NCI-H2107 (cell line): ENCODE measurements around the gene TBC1D2B.
A peak's percentile ranks its signal among the peaks of the same experiment; 100 is the strongest.
"Not testable (repeated sequence)": the region's sequence is repeated elsewhere in the genome, so short reads cannot be mapped to it uniquely, and the experiment has no call there.

Experiments
- DNase-seq: peaks from one replicate; lab custom pipeline; 2025; lab: John Stamatoyannopoulos, UW

TBC1D2B gene

GRCh38 chr15:78003539-78004008 lies 73.9 kb downstream of the TBC1D2B start:
- no peak for DNase-seq

- no peak for DNase-seq
These were observed 74.5 kb downstream of the TBC1D2B start for GRCh38 chr15:78002996-78003395.

- DNase-seq, result no peak
These were observed 75.9 kb downstream of the TBC1D2B start for GRCh38 chr15:78001656-78002055.

GRCh38 chr15:78000927-78001249 lies 76.6 kb downstream of the TBC1D2B start:
- no peak for DNase-seq

DNA sequence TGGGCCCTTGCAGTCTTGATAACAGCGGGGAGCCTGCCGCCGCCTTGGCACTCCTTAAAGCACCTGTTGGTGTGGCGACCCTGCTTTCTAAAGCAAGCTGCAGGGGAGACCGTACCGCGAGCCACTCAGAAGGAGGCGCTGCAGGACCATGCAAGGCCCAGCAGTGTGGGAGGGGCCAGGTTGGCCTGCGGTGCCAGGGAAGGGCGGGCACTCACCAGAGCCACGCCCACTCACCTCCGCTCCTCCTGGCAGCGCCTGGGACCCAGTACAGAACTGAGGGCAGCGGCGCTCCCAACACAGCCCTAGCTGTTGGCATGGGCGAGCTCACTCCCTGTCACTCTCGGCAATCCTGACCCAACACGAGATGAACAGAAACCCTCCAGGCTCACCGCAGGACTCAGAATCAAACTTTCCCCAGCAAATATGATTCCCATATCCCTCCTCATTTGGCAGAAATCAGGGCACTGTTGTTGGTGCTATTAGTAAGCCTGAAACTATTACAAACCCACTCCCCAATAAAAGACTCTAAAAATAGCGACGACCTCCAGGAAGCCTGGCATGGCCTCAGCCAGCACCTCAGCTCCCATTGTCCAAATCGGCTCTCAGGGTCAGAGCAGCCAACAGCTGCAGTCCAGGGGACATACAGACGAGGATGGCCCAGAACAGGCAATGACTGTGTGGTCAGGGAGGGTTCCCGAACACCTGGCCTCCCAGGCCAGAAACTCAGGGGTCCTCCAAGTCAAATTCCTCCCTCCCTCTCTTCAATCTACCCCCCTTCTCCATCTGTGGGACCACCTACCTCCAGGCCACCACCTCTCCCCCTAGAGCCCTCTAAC lies 77.2 kb downstream of the TBC1D2B start:
- DNase-seq, result peak; percentile 24

DNA sequence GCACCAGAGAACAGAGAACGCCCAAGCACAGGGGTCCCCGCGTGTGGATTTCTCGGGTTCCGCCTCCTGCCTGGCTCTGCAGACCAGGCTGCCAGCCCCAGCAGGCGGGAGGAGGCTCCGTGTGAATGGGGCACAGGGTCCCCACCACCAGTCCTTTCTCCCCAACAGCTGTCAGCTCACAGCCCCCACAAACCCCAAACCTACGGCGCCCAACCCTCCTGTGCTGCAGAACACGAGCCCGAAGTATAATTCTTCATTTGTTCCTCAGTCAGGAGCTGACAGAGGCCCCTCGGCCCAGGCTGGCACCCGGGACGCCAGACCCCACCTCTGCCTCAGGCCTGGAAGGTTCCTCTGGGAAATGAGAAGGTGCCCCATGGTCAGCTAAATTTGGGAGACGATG lies 78.0 kb downstream of the TBC1D2B start:
- DNase-seq, result no peak

- no peak for DNase-seq
These were observed 78.9 kb downstream of the TBC1D2B start for GRCh38 chr15:77998592-77998991.

GRCh38 chr15:77997761-77998554 lies 79.6 kb downstream of the TBC1D2B start:
- not testable (repeated sequence) for DNase-seq

DNA sequence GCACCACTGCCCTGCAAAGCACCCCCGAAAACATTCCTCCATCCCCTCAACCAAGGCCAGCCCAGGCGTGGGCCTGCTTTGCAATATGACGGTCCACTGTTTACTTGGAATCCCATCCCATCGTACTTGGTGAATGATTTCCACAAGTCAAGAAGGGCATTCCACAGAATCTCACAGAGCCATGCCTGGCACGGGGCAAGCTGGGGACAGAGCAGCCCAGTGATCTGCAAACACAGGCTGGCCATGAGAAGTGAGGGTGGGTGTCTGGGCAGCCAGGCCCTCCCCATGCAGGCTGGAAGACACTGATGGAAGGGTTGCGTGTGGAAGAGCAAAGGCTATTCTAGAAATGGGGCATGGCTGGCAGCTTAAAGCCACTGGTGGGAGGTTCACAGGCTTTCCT lies 80.3 kb downstream of the TBC1D2B start:
- DNase-seq, result not testable (repeated sequence)

GRCh38 chr15:77996713-77997171 lies 80.8 kb downstream of the TBC1D2B start:
- DNase-seq, result not testable (repeated sequence)

GRCh38 chr15:77996226-77996625 lies 81.3 kb downstream of the TBC1D2B start:
- not testable (repeated sequence) for DNase-seq

- not testable (repeated sequence) for DNase-seq
These were observed 82.0 kb downstream of the TBC1D2B start for GRCh38 chr15:77995537-77995918.

DNA sequence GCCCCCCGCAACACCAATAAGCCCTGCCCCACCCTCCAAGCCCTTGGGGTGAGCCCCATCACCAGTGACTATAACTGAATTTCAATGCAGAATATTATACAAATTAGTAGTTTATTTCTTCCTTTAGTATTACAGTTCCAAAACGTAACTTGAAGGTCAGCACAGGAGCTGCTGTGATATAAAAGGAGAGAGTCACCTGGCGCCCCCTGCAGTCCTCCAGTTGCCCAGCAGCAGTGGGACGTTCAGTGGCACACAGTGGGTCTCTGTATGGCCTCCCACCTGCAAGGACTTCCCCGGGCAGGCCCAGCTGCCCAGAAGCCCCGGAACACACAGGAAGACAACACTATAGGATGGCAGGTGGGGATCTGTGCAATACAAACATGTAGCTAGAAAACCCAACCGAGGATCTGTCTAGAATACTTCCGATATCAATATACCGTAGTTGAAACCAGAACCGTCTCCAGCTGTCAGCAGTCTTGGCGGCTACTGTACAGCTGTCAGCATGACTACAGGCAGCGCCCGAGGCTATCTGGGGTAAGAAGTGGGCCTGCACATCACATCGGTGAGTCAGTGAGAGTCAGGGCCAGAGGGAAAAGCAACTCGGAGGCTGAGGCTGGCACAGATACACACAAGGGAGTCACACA lies 82.5 kb downstream of the TBC1D2B start:
- DNase-seq, result not testable (repeated sequence)

DNA sequence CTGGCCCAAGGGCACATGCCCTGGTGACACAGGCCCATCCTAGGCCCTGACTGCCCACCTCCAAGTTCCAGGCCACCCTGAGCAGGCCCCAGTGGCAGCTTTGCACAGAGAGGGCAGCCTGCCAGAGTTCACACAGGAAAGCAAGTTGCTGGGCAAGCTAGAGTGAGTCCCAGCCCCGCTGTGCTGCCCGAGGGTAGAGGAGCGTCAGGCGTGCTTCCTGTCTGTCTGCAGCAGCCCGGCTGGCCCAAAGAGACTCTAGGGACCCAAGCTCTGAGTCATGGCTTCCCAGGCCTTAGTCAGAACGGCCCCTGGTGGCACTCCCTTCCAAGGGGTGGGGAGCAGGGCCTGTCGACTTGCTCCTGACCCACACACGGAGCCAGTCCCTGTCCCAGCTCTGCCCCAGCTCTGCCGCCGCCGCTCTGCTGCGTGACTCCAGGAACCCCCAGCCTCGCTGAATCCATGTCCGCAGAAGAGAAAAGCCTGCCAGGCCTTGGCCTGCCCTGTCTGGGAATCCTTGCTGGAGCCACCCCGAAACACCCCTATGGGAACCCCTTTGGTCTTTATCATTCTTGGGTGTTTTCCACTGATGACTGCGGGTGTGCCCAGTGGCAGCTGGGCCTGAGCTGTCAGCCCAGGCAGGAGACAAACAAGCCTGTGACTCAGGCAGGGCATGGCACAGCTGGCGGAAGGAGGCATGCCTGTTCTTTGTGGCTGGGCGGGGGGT lies 83.4 kb downstream of the TBC1D2B start:
- not testable (repeated sequence) for DNase-seq

GRCh38 chr15:77993374-77993911 lies 84.1 kb downstream of the TBC1D2B start:
- DNase-seq, result no peak

DNA sequence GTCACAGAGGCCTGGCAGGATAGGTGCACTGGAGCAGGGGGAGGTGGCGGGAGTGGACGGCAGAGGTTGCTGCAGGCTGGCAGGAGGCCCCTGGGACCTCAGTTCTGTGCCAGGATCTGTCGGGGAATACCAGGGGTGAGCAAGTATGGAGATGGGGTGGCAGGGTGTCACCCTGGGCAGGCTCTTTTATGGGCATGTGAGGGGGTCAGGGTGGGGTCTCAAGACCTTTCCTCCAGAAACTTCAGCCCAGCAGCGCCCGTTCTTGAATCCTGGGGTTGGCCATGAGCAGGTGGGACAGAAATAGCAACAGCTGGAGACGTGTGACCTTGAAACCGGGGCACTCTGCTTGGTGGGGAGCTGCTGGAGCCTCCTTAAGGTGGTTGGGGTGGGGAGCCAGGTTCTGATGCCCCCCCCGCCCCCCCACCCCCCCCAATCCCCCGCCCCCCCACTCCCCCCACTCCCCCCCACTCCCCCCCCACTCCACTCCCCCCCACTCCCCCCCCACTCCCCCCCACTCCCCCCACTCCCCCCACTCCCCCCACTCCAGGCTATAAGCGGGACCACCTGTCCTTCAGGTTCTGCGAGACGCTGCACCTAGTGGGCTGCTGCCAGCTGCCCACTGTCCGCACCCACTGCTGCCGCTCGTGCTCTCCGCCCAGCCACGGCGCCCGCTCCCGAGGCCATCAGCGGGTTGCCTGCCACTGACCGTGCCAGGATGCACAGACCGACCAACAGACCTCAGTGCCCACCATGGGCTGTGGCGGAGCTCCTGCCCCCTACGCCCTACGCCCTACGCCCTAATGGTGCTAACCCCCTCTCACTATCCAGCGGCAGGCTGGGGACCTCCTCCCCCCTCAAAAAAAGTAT lies 84.9 kb downstream of the TBC1D2B start:
- no peak for DNase-seq

GRCh38 chr15:77991658-77992201 lies 85.8 kb downstream of the TBC1D2B start:
- not testable (repeated sequence) for DNase-seq

GRCh38 chr15:77991029-77991406 lies 86.5 kb downstream of the TBC1D2B start:
- DNase-seq, result no peak

GRCh38 chr15:77989296-77990143 lies 88.0 kb downstream of the TBC1D2B start:
- DNase-seq, result no peak
